Liver (tissue), 9 donors: ENCODE results near the gene PTHLH. TPM values are rescaled to one million over a fixed set of nuclear protein-coding genes. Genes with fewer than 3 reads are reported as not detected.

ENCODE experiments used
- DNase-seq: peaks from one replicate; pipeline ENCODE4 v3.0.0-alpha.2; 2017; ENCODE audit warnings: low spot score
- H3K27ac ChIP-seq, 2 donors: one replicate each; pipeline ENCODE4 v1.7.0; 2013; ENCODE audit warnings: inconsistent platforms in 2 of 2, low read length in 2 of 2, control low read depth in 1 of 2, low read depth in 1 of 2, mild to moderate bottlenecking in 1 of 2
- H3K27me3 ChIP-seq, 4 donors: one replicate each; pipeline versions ENCODE4 v1.6.1 to v1.7.0; 2013; ENCODE audit warnings: low read length in 3 of 4, inconsistent platforms in 1 of 4, mild to moderate bottlenecking in 1 of 4, moderate library complexity in 1 of 4; ENCODE audit not compliant: control insufficient read depth in 4 of 4, insufficient read depth in 4 of 4
- H3K36me3 ChIP-seq, 4 donors: one replicate each; pipeline versions ENCODE4 v1.6.1 to v1.7.0; 2013; ENCODE audit warnings: low read length in 3 of 4, mild to moderate bottlenecking in 3 of 4, low read depth in 1 of 4, moderate library complexity in 1 of 4; ENCODE audit not compliant: control insufficient read depth in 4 of 4, insufficient read depth in 3 of 4
- H3K4me1 ChIP-seq, 4 donors: one replicate each; pipeline versions ENCODE4 v1.6.1 to v1.7.0; 2013; ENCODE audit warnings: low read length in 3 of 4, mild to moderate bottlenecking in 3 of 4, moderate library complexity in 1 of 4; ENCODE audit not compliant: control insufficient read depth in 4 of 4, insufficient read depth in 4 of 4
- H3K4me3 ChIP-seq, 3 donors: one replicate each; pipeline versions ENCODE4 v1.6.1 to v1.7.0; 2013; ENCODE audit warnings: low read length in 3 of 3, control low read depth in 1 of 3, low read depth in 1 of 3, mild to moderate bottlenecking in 1 of 3
- H3K9ac ChIP-seq, 2 donors: one replicate each; pipeline ENCODE4 v1.7.0; 2013; ENCODE audit warnings: low read length in 2 of 2, mild to moderate bottlenecking in 2 of 2, moderate library complexity in 2 of 2, control low read depth in 1 of 2, low read depth in 1 of 2
- H3K9me3 ChIP-seq, 4 donors: one replicate each; pipeline versions ENCODE4 v1.6.1 to v1.7.0; 2013; ENCODE audit warnings: low read length in 3 of 4; ENCODE audit not compliant: control insufficient read depth in 4 of 4
- ATF3 ChIP-seq: IDR thresholded peaks from 2 replicates; pipeline ENCODE4 v1.6.1; 2016; ENCODE audit warnings: antibody characterized with exemption
- CTCF ChIP-seq: fragments of 150-350 bp; IDR thresholded peaks from 2 replicates; pipeline ENCODE4 v1.5.1; 2017; ENCODE audit warnings: improper control_type of control experiment, low read depth, low read length; ENCODE audit not compliant: missing input control
- EGR1 ChIP-seq, 2 donors: IDR thresholded peaks; 2 replicates each; pipeline ENCODE4 v1.6.1; 2016 to 2018; ENCODE audit warnings: antibody characterized with exemption in 2 of 2, low read depth in 2 of 2
- FOXA1 ChIP-seq: IDR thresholded peaks from 2 replicates; pipeline ENCODE4 v1.6.1; 2016; ENCODE audit warnings: antibody characterized with exemption
- FOXA2 ChIP-seq: IDR thresholded peaks from 2 replicates; pipeline ENCODE4 v1.6.1; 2016; ENCODE audit warnings: antibody characterized with exemption
- GABPA ChIP-seq, 2 donors: IDR thresholded peaks in 1 of 2; conservative IDR thresholded peaks in 1 of 2; 2 replicates each; pipeline ENCODE4 v1.6.1; 2016; ENCODE audit warnings: antibody characterized with exemption in 2 of 2, mild to moderate bottlenecking in 1 of 2, moderate library complexity in 1 of 2
- HNF4A ChIP-seq, 2 donors: conservative IDR thresholded peaks; 2 replicates each; pipeline ENCODE4 v1.6.1; 2016; ENCODE audit warnings: antibody characterized with exemption in 2 of 2, mild to moderate bottlenecking in 2 of 2
- HNF4G ChIP-seq: IDR thresholded peaks from 2 replicates; pipeline ENCODE4 v1.6.1; 2016; ENCODE audit warnings: antibody characterized with exemption
- JUND ChIP-seq, 2 donors: IDR thresholded peaks; 2 replicates each; pipeline ENCODE4 v1.6.1; 2016; ENCODE audit warnings: antibody characterized with exemption in 2 of 2
- MAX ChIP-seq: IDR thresholded peaks from 2 replicates; pipeline ENCODE4 v1.6.1; 2016; ENCODE audit warnings: antibody characterized with exemption
- NR2F2 ChIP-seq: IDR thresholded peaks from 2 replicates; pipeline ENCODE4 v1.6.1; 2016; ENCODE audit warnings: antibody characterized with exemption
- RAD21 ChIP-seq, 2 donors: IDR thresholded peaks; 2 replicates each; pipeline ENCODE4 v1.6.1; 2016; ENCODE audit warnings: antibody characterized with exemption in 2 of 2, mild to moderate bottlenecking in 2 of 2
- RXRA ChIP-seq, 2 donors: IDR thresholded peaks; 2 replicates each; pipeline ENCODE4 v1.6.1; 2017 to 2018; ENCODE audit warnings: antibody characterized with exemption in 2 of 2, mild to moderate bottlenecking in 1 of 2
- SP1 ChIP-seq: IDR thresholded peaks from 2 replicates; pipeline ENCODE4 v1.6.1; 2018; ENCODE audit warnings: antibody characterized with exemption, mild to moderate bottlenecking
- TAF1 ChIP-seq: conservative IDR thresholded peaks from 2 replicates; pipeline ENCODE4 v1.6.1; 2016; ENCODE audit warnings: antibody characterized with exemption, mild to moderate bottlenecking
- YY1 ChIP-seq: IDR thresholded peaks from 2 replicates; pipeline ENCODE4 v1.6.1; 2016; ENCODE audit warnings: antibody characterized with exemption, mild to moderate bottlenecking
- ZBTB33 ChIP-seq: IDR thresholded peaks from 2 replicates; pipeline ENCODE4 v1.6.1; 2016; ENCODE audit warnings: antibody characterized with exemption
- WGBS: extraction: QIAGEN DNeasy Blood & Tissue Kit; methylation state at CpG from one replicate; pipeline ENCODE4 v1.1.7; 2013; 5-methylcytosine and 5-hydroxymethylcytosine counted together
- polyA plus RNA-seq, 2 donors: library from polyadenylated mRNA; stranded (reverse) in 1 of 2; unstranded in 1 of 2; fragments of 200-250 nt in 1 of 2; fragments of >200 nt in 1 of 2; fragmentation: Nextera tagmentation in 1 of 2; extraction: Ambion mirVana in 1 of 2; gene quantifications; one replicate each; pipeline versions ENCODE4 v1.2.1 to v1.2.3, GENCODE V29; 2013 to 2015
- total RNA-seq, 2 donors: library from RNA; depleted of rRNA; stranded (reverse); fragments of >200 nt; gene quantifications; one replicate each; pipeline ENCODE4 v1.2.3, GENCODE V29; 2014
- TF ChIP-seq, protein P1 (sequence below): IDR thresholded peaks from 2 replicates; pipeline ENCODE4 v1.6.1; 2016; ENCODE audit warnings: antibody characterized with exemption, mild to moderate bottlenecking
- donor health status: healthy.
- donor health status: healthy.
- donor health status: healthy.
- donor health status: healthy.
- donor health status: healthy.

The PTHLH gene
- total and polyA plus RNA-seq, 4 donors, result not detected

- TF ChIP-seq HNF4A (conservative IDR thresholded peaks at IDR 0.05) (no peak), JUND (IDR thresholded peaks at IDR 0.05) (no peak), YY1 (no peak), TAF1 (no peak), FOXA2 (no peak), ATF3 (no peak), GABPA (IDR thresholded peaks at IDR 0.05 in 1 of 2, conservative IDR thresholded peaks at IDR 0.05 in 1 of 2) (no peak), MAX (no peak), RAD21 (IDR thresholded peaks at IDR 0.05) (no peak), EGR1 (IDR thresholded peaks at IDR 0.05; ENCODE audit: low read depth in 2 of 2) (no peak), CTCF (no peak), HNF4G (no peak), FOXA1 (no peak), SP1 (no peak), NR2F2 (no peak), ZBTB33 (no peak), RXRA (IDR thresholded peaks at IDR 0.05) (no peak)
- TF ChIP-seq, protein P1, sequence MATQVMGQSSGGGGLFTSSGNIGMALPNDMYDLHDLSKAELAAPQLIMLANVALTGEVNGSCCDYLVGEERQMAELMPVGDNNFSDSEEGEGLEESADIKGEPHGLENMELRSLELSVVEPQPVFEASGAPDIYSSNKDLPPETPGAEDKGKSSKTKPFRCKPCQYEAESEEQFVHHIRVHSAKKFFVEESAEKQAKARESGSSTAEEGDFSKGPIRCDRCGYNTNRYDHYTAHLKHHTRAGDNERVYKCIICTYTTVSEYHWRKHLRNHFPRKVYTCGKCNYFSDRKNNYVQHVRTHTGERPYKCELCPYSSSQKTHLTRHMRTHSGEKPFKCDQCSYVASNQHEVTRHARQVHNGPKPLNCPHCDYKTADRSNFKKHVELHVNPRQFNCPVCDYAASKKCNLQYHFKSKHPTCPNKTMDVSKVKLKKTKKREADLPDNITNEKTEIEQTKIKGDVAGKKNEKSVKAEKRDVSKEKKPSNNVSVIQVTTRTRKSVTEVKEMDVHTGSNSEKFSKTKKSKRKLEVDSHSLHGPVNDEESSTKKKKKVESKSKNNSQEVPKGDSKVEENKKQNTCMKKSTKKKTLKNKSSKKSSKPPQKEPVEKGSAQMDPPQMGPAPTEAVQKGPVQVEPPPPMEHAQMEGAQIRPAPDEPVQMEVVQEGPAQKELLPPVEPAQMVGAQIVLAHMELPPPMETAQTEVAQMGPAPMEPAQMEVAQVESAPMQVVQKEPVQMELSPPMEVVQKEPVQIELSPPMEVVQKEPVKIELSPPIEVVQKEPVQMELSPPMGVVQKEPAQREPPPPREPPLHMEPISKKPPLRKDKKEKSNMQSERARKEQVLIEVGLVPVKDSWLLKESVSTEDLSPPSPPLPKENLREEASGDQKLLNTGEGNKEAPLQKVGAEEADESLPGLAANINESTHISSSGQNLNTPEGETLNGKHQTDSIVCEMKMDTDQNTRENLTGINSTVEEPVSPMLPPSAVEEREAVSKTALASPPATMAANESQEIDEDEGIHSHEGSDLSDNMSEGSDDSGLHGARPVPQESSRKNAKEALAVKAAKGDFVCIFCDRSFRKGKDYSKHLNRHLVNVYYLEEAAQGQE, result no peak
- no peaks in the 10 kb centered on the region for H3K36me3 ChIP-seq
- peaks cover 6 to 29% (median 20%) of the 10 kb centered on the region in 4 donors for H3K4me1 ChIP-seq
- H3K27me3 ChIP-seq, result peaks cover 0 to 32% (median 11%) of the 10 kb centered on the region in 4 donors
- peak overlapping the region in 1 of 3 donors; percentile 62 for H3K4me3 ChIP-seq
- H3K9ac ChIP-seq, result no peak overlapping the region
- no peak for DNase-seq
- no peaks in the 10 kb centered on the region for H3K9me3 ChIP-seq
- 7% methylated on average over 38 of the region's 38 CpGs for WGBS
- H3K27ac ChIP-seq, result no peak overlapping the region
Measured at GRCh38 chr12:27968972-27969623, 3.4 kb downstream of the PTHLH start.
